Suprapubic skin (tissue), 4 donors: ENCODE data around the gene TRIM43.

Experiments used
- CTCF ChIP-seq, 2 donors: fragments of 200-600 bp in 1 of 2; fragments of 450-650 bp in 1 of 2; sonication (generic) in 1 of 2; IDR thresholded peaks; one replicate each; pipeline ENCODE4 v1.5.1; 2016 to 2019; ENCODE audit warnings: antibody characterized with exemption in 2 of 2, mild to moderate bottlenecking in 1 of 2, moderate library complexity in 1 of 2
- EP300 ChIP-seq: sonication (generic); formaldehyde crosslinking; IDR thresholded peaks from one replicate; pipeline ENCODE4 v1.6.1; 2017; ENCODE audit warnings: antibody characterized with exemption
- POLR2A ChIP-seq, 2 donors: fragments of 450-650 bp; IDR thresholded peaks; one replicate each; pipeline ENCODE4 v1.6.1; 2017; ENCODE audit warnings: antibody characterized with exemption in 2 of 2, mild to moderate bottlenecking in 2 of 2, moderate library complexity in 2 of 2
- POLR2AphosphoS5 ChIP-seq, 3 donors: sonication (generic); formaldehyde crosslinking; IDR thresholded peaks; one replicate each; pipeline ENCODE4 v1.6.1; 2017; ENCODE audit warnings: antibody characterized with exemption in 3 of 3

- no peak for TF ChIP-seq POLR2AphosphoS5 (IDR thresholded peaks at IDR 0.05)
- no peak for TF ChIP-seq EP300
- no peak for TF ChIP-seq CTCF (IDR thresholded peaks at IDR 0.05)
- TF ChIP-seq POLR2A (IDR thresholded peaks at IDR 0.05): no peak
Measured at GRCh38 chr2:95551055-95551568, 40.7 kb upstream of the TRIM43 start.
